Glutamatergic neuron (in vitro differentiated cells): ENCODE measurements around the gene KLK3. TPM values are rescaled to one million over a fixed set of nuclear protein-coding genes. Genes with fewer than 3 reads are reported as not detected.

ENCODE experiments used
- DNase-seq: peaks from one replicate; pipeline ENCODE4 v3.0.0; 2022
- H3K27ac Mint-ChIP-seq: one replicate; pipeline ENCODE4 v1.8.0; 2020; ENCODE audit warnings: mild to moderate bottlenecking, mixed read lengths, inconsistent platforms; ENCODE audit not compliant: unreplicated experiment
- H3K27me3 Mint-ChIP-seq: one replicate; pipeline ENCODE4 v1.8.0; 2020; ENCODE audit warnings: mild to moderate bottlenecking, moderate library complexity, mixed read lengths, inconsistent platforms; ENCODE audit not compliant: unreplicated experiment
- H3K36me3 Mint-ChIP-seq: one replicate; pipeline ENCODE4 v1.8.0; 2020; ENCODE audit warnings: mild to moderate bottlenecking, mixed read lengths, inconsistent platforms; ENCODE audit not compliant: unreplicated experiment
- H3K4me1 Mint-ChIP-seq: one replicate; pipeline ENCODE4 v1.8.0; 2020; ENCODE audit warnings: mild to moderate bottlenecking, low read depth, mixed read lengths, inconsistent platforms; ENCODE audit not compliant: unreplicated experiment
- H3K4me3 Mint-ChIP-seq: one replicate; pipeline ENCODE4 v1.8.0; 2020; ENCODE audit warnings: mild to moderate bottlenecking, mixed read lengths, inconsistent platforms; ENCODE audit not compliant: unreplicated experiment
- H3K9me3 Mint-ChIP-seq: one replicate; pipeline ENCODE4 v1.8.0; 2020; ENCODE audit warnings: mild to moderate bottlenecking, moderate library complexity, mixed read lengths, inconsistent platforms; ENCODE audit not compliant: unreplicated experiment
- total RNA-seq: library from RNA; stranded (reverse); fragmentation: NEBNext Ultra II Directional; extraction: Animal tissue kit (Norgen Biotek cat#: 25700); gene quantifications from one replicate; pipeline ENCODE4 v1.2.1, GENCODE V29; 2021; ENCODE audit not compliant: unreplicated experiment
- TF ChIP-seq, protein P1 (sequence below): fragments of 200-600 bp; sonication (generic); IDR thresholded peaks from one replicate; pipeline ENCODE4 v1.5.0; 2021; ENCODE audit not compliant: partially characterized antibody, unreplicated experiment

The KLK3 gene
- total RNA-seq, 1 donor from 2014 or later = not detected

DNA sequence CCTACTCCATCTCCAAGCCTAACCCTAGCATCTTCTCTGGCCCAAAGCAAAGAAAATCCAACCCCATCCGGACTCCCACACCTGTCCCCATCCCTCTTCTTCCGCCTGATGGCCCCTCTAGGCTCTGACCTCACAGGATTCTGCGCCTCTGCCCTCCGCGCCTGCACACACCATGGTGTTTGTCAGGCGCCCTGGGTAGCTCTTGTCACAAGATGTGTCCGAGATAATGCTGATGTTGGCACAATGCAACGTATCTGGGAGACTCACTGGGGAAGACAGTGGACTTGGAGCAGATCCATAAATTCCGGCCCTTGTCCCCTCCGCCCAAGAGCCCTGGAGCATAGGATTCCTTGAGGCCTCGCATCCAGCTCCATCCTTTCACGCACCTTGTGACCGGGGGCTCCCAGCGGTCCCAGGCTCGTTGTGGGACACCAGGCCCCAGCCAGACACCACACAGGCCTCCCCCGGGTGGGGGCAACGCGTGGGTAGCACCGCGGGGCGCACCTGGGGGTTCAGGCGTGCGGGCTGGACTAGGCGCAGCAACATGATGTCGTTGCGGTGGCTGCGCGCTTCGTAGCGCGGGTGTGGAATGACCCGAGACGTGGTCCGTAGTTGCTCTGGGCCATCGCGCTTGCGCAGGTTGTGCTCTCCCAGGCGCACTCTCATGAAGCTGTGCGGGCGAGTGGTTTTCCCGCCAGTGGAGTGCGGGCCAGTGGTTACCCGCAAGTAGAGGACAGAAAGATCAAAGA, 28.0 kb upstream of the KLK3 start:
- Mint-ChIP-seq H3K9me3 (peaks cover 6% of the 10 kb centered on the region), H3K27me3 (peaks cover 7% of the 10 kb centered on the region), H3K4me1 (peaks cover 2% of the 10 kb centered on the region), H3K4me3 (no peak overlapping the region), H3K36me3 (peaks cover 9% of the 10 kb centered on the region), H3K27ac (no peak overlapping the region)
- no peak for DNase-seq
- TF ChIP-seq, protein P1, sequence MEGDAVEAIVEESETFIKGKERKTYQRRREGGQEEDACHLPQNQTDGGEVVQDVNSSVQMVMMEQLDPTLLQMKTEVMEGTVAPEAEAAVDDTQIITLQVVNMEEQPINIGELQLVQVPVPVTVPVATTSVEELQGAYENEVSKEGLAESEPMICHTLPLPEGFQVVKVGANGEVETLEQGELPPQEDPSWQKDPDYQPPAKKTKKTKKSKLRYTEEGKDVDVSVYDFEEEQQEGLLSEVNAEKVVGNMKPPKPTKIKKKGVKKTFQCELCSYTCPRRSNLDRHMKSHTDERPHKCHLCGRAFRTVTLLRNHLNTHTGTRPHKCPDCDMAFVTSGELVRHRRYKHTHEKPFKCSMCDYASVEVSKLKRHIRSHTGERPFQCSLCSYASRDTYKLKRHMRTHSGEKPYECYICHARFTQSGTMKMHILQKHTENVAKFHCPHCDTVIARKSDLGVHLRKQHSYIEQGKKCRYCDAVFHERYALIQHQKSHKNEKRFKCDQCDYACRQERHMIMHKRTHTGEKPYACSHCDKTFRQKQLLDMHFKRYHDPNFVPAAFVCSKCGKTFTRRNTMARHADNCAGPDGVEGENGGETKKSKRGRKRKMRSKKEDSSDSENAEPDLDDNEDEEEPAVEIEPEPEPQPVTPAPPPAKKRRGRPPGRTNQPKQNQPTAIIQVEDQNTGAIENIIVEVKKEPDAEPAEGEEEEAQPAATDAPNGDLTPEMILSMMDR = no peak

DNA sequence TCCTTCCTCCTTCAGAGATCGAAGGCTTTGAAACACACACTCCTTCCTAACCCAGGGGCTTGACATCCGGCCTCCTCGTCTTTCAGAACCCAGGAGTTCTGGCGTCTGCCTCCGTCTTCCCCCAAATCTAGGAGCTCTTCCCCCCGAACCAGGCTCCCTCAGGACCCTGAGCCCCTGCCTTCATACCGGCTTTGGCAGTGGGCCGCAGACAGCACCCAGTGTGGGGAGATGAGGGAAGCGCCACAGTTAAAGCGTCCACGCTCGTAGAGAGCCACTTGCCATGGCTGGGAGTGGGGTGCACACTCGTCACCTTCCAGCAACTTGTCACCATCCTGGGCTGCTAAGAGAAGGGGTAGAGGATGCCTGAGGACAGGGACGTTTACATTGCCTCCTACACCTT, 27.2 kb upstream of the KLK3 start:
- Mint-ChIP-seq H3K4me1 (peaks cover 2% of the 10 kb centered on the region), H3K27me3 (peaks cover 7% of the 10 kb centered on the region), H3K9me3 (peaks cover 4% of the 10 kb centered on the region), H3K36me3 (peaks cover 9% of the 10 kb centered on the region), H3K27ac (no peak overlapping the region), H3K4me3 (no peak overlapping the region)
- TF ChIP-seq, protein P1 = no peak
- DNase-seq = no peak

DNA sequence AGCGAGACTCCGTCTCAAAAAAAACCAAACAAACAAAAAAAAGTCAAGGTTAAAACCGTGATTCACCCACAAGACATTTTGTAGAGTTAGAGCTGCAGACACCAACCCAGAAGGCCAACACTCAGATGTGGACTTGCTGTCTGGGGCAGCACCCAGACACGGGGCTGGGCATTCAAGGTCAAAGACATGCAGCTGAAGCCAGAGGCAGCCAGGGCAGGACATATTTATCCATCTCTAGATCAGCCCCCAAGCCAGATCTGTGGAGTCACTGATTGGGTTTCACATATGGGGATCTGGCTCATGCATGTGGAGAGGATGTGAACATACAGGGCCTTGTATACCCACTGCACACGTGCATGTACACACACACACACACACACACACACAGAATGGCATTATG, 24.9 kb upstream of the KLK3 start:
- peaks cover 8% of the 10 kb centered on the region for H3K27me3 Mint-ChIP-seq
- no peak overlapping the region for H3K4me3 Mint-ChIP-seq

DNA sequence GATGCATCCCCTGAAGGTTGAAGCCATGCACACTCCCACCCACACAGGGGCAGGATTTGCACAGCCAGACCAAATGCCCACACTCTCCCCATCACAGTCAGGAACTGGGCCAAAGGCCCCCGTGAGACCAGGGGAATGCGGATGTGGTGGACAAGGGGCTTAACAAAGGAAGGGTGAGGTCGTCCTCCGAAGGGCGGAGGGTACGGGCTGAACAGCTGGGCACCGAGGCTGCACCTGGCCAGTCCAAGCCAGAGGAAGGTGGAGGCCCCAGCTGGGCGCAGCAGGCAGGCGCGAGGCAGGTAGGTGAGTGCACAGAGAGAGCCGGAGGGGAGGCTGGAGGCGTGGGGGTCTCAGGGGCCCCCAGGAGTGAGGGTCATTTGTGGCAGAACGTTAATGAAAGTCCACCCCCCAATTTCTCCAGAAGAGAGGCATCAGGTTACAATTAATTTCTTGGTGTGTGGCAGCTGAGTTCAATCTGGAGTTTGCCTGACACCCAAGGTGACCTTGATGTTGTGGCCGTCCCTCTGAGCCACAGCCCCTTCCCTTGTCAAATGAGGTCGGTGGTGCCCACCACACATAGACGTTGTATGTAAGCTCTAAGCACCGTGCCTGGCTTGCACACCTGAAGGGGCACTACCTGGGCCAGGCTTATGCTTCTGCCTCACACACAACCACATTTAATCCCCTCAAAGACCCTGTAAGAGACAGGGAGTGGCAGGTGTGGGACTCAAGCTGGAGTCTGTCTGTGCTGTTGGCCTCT, 24.3 kb upstream of the KLK3 start:
- no peak overlapping the region for H3K27ac Mint-ChIP-seq
- H3K27me3 Mint-ChIP-seq = peaks cover 8% of the 10 kb centered on the region
- TF ChIP-seq, protein P1 = no peak

More for the DNA sequence above, 24.9 kb upstream of the KLK3 start:
- DNase-seq = no peak
- Mint-ChIP-seq H3K27ac (no peak overlapping the region), H3K9me3 (peaks cover 3% of the 10 kb centered on the region), H3K4me1 (peaks cover 2% of the 10 kb centered on the region), H3K36me3 (peaks cover 4% of the 10 kb centered on the region)
- TF ChIP-seq, protein P1 = no peak

DNA sequence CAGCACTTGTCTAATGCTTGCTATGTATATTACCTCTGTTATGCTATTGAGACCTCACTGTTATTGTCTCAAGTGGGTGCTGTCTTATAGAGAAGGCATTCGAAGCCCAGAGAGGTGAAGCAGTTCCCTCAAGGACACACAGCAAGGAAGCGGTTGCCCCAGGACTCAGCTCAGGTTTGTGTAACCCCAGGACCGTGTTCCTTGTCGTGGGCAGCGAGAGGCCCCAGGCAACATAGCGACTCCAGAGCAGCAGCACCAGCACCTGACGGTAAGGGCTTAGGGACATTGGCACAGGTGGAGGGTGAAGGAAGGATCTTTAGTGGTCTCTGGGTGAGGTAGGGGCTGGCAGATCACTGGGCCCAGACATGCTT, 23.7 kb upstream of the KLK3 start:
- peaks cover 2% of the 10 kb centered on the region for H3K4me1 Mint-ChIP-seq
- peaks cover 4% of the 10 kb centered on the region for H3K36me3 Mint-ChIP-seq
- no peak for DNase-seq
- no peak overlapping the region for H3K27ac Mint-ChIP-seq
- TF ChIP-seq, protein P1 = no peak
- no peak overlapping the region for H3K4me3 Mint-ChIP-seq
- H3K9me3 Mint-ChIP-seq = peaks cover 5% of the 10 kb centered on the region
- H3K27me3 Mint-ChIP-seq = peaks cover 8% of the 10 kb centered on the region

More for the DNA sequence above, 24.3 kb upstream of the KLK3 start:
- no peak for DNase-seq
- H3K4me1 Mint-ChIP-seq = peaks cover 2% of the 10 kb centered on the region
- H3K9me3 Mint-ChIP-seq = peaks cover 5% of the 10 kb centered on the region
- peaks cover 4% of the 10 kb centered on the region for H3K36me3 Mint-ChIP-seq
- H3K4me3 Mint-ChIP-seq = no peak overlapping the region
